Naive thymus-derived CD8-positive, alpha-beta T cell (primary cell): ENCODE measurements around the gene PUDP. TPM values are rescaled to one million over a fixed set of nuclear protein-coding genes. Genes with fewer than 3 reads are reported as not detected.
"Not testable (repeated sequence)": the region's sequence is repeated elsewhere in the genome, so short reads cannot be mapped to it uniquely, and the experiment has no call there.

Experiments used
- ATAC-seq, 2 donors: fragments of 150-1000 bp; cut with Tn5 transposase in 1 of 2; sonication (Bioruptor Pico), chemical (Tn5 transposase) in 1 of 2; 1 replicate in 1 of 2; 2 replicates in 1 of 2; pipeline ENCODE4 v1.10.0; 2021; ENCODE audit warnings: mild to moderate bottlenecking in 2 of 2, moderate library complexity in 2 of 2
- POLR2A ChIA-PET: fragments of 350-600 bp; sonication (Branson Sonifier 250); formaldehyde crosslinking; loops from one replicate; lab custom pipeline; 2021; ENCODE audit warnings: antibody characterized with exemption; lab: Charles Lee
- DNase-seq, 10 donors: peaks; one replicate each; pipeline versions ENCODE4 v3.0.0 to v3.0.0-alpha.2; 2020 to 2022
- H3K27ac Mint-ChIP-seq, 10 donors: one replicate each; pipeline ENCODE4 v1.8.0; 2020 to 2022; ENCODE audit warnings: mild to moderate bottlenecking in 10 of 10, mixed read lengths in 10 of 10, moderate library complexity in 4 of 10, inconsistent platforms in 1 of 10
- H3K27me3 Mint-ChIP-seq, 5 donors: one replicate each; pipeline ENCODE4 v1.8.0; 2021 to 2022; ENCODE audit warnings: mixed read lengths in 5 of 5
- H3K36me3 Mint-ChIP-seq, 3 donors: one replicate each; pipeline ENCODE4 v1.8.0; 2020 to 2022; ENCODE audit warnings: mixed read lengths in 3 of 3, mild to moderate bottlenecking in 2 of 3, inconsistent platforms in 1 of 3
- H3K4me1 Mint-ChIP-seq, 4 donors: one replicate each; pipeline ENCODE4 v1.8.0; 2021 to 2022; ENCODE audit warnings: mixed read lengths in 4 of 4
- H3K4me3 Mint-ChIP-seq, 10 donors: one replicate each; pipeline ENCODE4 v1.8.0; 2020 to 2022; ENCODE audit warnings: mild to moderate bottlenecking in 10 of 10, mixed read lengths in 10 of 10, moderate library complexity in 6 of 10, inconsistent platforms in 1 of 10
- H3K9me3 Mint-ChIP-seq, 9 donors: one replicate each; pipeline ENCODE4 v1.8.0; 2020 to 2022; ENCODE audit warnings: mixed read lengths in 9 of 9, mild to moderate bottlenecking in 3 of 9, inconsistent platforms in 1 of 9, moderate library complexity in 1 of 9
- polyA plus RNA-seq, 3 donors: library from polyadenylated mRNA; unstranded; fragments of 300-500 nt; fragmentation: Illumina TruSeq; gene quantifications; one replicate each; pipeline ENCODE4 v1.2.3, GENCODE V29; 2021
- total RNA-seq, 8 experiments: library from RNA in 2 of 8; stranded (reverse) in 2 of 8; gene quantifications; one replicate each; pipeline ENCODE4 v1.2.3 and lab custom pipeline; 2021 to 2026

PUDP gene
- total and polyA plus RNA-seq, 5 experiments from 2014 or later: 8.6 to 12.0 (median 10.0) TPM

DNA sequence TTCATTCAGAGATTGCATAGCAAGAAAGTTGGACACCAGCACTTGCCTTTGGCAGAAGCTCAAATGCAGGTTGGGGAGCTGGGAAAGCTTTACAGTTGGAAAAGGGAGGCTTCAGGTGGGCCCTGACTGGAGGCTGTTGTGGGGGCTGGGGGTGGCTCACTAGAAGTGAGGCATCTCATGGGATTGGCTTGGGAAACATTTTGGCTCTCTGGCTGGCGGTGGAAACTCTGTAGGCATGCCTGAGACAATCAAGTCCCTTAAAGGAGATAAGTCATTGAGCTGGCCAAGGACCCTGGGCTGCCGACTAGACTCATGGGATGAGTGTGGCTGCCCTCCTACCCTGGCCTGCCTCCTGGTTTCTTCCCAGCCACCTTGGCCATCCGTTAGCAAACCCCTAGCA is 31.9 kb downstream of the PUDP start:
- Mint-ChIP-seq H3K9me3 (peaks cover 0 to 5% (median 0%) of the 10 kb centered on the region in 9 donors), H3K36me3 (peaks cover 4 to 18% (median 14%) of the 10 kb centered on the region in 3 donors), H3K27me3 (no peaks in the 10 kb centered on the region), H3K27ac (no peak overlapping the region), H3K4me3 (no peak overlapping the region), H3K4me1 (peaks cover 10 to 30% (median 23%) of the 10 kb centered on the region in 4 donors)
- DNase-seq (no peak), ATAC-seq (no peak)
- POLR2A ChIA-PET: no interaction called here

DNA sequence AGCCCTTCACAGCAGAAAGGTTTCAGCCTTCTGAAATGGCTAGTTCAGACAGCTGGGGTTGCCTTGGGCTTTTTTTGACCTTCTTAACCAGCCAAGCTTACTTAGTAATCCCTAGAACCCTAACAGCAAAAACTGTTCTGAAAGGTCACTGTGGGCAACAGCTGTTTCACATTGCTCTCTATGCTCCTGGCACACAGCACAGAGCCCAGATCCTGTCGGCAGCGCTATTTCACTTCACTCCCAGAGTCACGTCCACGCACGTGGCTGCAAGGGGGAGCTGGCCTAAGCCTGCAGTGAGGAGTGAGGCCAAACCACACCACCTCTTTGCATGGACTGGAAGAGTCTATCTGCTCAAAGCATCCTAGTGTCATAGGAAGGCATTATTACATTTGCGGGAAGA is 32.4 kb downstream of the PUDP start:
- no peak overlapping the region for H3K27ac Mint-ChIP-seq
- H3K4me3 Mint-ChIP-seq: no peak overlapping the region
- ATAC-seq (no peak), DNase-seq (no peak)
- H3K4me1 Mint-ChIP-seq: peaks cover 13 to 35% (median 28%) of the 10 kb centered on the region in 4 donors
- H3K27me3 Mint-ChIP-seq: no peaks in the 10 kb centered on the region
- H3K36me3 Mint-ChIP-seq: peaks cover 4 to 18% (median 14%) of the 10 kb centered on the region in 3 donors
- POLR2A ChIA-PET: no interaction called here
- H3K9me3 Mint-ChIP-seq: peaks cover 0 to 5% (median 0%) of the 10 kb centered on the region in 9 donors

DNA sequence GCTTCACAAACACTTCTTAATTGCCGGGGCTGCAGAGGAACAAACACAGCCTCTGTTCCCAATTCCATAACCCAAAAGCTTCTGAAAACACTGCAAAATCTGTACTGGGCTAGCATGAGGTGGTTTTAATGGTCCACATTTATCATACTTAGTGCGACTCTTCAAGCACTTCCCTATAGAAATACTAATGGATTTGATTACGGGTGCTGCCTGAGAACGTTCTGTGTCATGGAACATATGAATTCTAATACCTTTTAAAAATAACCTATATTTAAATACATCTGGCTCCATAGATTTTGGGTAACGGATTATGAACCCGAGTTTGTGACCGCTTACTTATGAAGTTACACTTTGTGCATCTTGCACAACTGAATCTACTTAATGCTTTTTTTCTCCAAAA is 35.9 kb downstream of the PUDP start:
- no peak for ATAC-seq
- no peak overlapping the region for H3K27ac Mint-ChIP-seq

DNA sequence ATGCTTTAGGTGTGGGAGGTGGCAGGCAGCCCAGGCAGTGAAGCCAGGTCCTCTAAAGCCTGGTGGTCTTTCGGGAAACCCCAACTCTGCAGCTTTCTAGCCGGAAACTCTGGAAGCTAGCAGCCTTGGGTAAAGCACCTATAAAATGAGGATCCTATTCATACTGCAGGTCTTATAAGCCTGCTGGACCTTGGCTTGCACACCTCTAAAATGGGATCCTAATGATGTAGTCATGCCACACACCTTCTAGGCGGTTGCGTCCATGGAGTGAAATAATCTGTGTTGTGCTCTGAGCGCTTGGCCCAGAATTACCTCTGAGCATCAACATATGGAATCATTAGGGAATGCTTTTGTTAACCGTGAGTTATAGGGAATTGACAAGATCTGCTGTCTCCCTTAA is 36.4 kb downstream of the PUDP start:
- Mint-ChIP-seq H3K27ac (peak overlapping the region in 1 of 10 donors; percentile 52), H3K27me3 (no peaks in the 10 kb centered on the region), H3K4me1 (peaks cover 17 to 39% (median 33%) of the 10 kb centered on the region in 4 donors), H3K4me3 (no peak overlapping the region), H3K36me3 (peaks cover 0 to 10% (median 1%) of the 10 kb centered on the region in 3 donors), H3K9me3 (no peaks in the 10 kb centered on the region)
- no peak for DNase-seq
- POLR2A ChIA-PET: no interaction called here
- ATAC-seq: no peak

More for the DNA sequence above, 35.9 kb downstream of the PUDP start:
- POLR2A ChIA-PET: no interaction called here
- H3K9me3 Mint-ChIP-seq: peaks cover 0 to 2% (median 0%) of the 10 kb centered on the region in 9 donors
- H3K4me3 Mint-ChIP-seq: no peak overlapping the region
- no peaks in the 10 kb centered on the region for H3K27me3 Mint-ChIP-seq
- peaks cover 19 to 41% (median 36%) of the 10 kb centered on the region in 4 donors for H3K4me1 Mint-ChIP-seq
- no peak for DNase-seq
- peaks cover 3 to 13% (median 4%) of the 10 kb centered on the region in 3 donors for H3K36me3 Mint-ChIP-seq

DNA sequence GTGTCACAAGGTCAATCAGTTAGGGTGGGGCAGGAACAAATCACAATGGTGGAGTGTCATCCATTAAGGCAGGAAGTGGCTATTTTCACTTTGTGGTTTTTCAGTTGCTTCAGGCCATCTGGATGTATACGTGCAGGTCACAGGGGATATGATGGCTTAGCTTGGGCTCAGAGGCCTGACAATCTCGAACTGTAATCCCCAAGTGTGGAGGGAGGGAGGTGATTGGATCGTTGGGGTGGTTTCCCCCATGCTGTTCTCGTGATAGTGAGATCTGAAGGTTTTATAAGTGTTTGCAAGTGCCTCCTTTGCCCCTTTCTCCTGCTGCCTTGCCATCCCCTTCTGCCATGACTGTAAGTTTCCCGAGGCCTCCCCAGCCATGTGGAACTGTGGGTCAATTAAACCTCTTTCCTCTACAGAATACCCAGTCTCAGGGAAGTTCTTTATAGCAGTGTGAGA is 37.1 kb downstream of the PUDP start:
- peaks cover 0 to 9% (median 1%) of the 10 kb centered on the region in 3 donors for H3K36me3 Mint-ChIP-seq
- no peaks in the 10 kb centered on the region for H3K9me3 Mint-ChIP-seq
- peak overlapping the region in 3 of 10 donors; percentile 4 to 38 (median 22) for H3K4me3 Mint-ChIP-seq
- H3K4me1 Mint-ChIP-seq: peaks cover 17 to 38% (median 32%) of the 10 kb centered on the region in 4 donors
- ATAC-seq (no peak), DNase-seq (no peak)
- POLR2A ChIA-PET: no interaction called here
- H3K27ac Mint-ChIP-seq: peak overlapping the region in 7 of 10 donors; percentile 11 to 96 (median 73)
- no peaks in the 10 kb centered on the region for H3K27me3 Mint-ChIP-seq

DNA sequence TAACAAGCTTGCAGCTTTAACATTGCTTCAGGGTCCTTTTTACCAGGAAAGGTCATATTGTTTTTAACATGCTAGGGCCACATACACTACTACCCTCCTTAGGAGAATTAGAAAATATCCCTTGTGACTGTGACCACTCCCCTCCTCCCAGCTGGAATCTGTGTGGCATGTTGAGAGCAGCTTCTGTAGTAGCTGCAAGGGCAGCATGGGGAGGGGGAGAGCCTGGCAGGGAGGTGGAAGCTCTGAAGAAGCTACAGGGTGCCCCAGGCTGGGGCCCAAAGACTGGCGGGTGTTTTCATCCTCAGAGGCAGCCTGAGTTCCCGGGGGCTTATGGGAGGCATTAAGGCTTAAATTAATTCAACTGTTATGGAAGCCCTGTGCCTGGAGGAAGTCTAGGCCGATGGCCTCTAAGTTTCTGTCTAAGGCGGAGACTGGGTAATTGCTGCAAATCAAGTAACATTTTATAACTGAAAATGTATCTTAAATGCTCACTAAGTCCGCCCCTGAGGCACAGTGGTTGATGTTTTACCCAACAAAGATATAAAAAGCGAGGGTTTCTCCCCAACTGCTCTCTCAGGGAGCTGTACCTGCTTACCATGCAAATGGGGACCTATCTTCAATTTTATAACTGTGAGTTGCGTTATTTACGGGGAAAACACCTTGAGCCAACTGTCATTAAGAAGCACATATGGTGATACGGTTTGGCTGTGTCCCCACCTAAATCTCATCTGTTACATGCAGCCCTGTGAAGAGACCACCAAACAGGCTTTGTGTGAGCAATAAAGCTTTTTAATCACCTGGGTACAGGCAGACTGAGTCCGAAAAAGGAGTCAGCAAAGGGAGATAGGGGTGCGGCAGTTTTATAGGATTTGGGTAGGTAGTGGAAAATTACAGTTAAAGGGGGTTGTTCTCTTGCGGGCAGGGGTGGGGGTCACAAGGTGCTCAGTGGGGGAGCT is 37.8 kb downstream of the PUDP start:
- Mint-ChIP-seq H3K9me3 (no peaks in the 10 kb centered on the region), H3K27ac (peak overlapping the region in 7 of 10 donors; percentile 28 to 96 (median 66)), H3K27me3 (no peaks in the 10 kb centered on the region), H3K4me1 (peaks cover 15 to 35% (median 32%) of the 10 kb centered on the region in 4 donors), H3K36me3 (peaks cover 1 to 13% (median 4%) of the 10 kb centered on the region in 3 donors), H3K4me3 (peak overlapping the region in 7 of 10 donors; percentile 22 to 71 (median 39))
- POLR2A ChIA-PET: no interaction called here
- ATAC-seq (no peak), DNase-seq (no peak)

DNA sequence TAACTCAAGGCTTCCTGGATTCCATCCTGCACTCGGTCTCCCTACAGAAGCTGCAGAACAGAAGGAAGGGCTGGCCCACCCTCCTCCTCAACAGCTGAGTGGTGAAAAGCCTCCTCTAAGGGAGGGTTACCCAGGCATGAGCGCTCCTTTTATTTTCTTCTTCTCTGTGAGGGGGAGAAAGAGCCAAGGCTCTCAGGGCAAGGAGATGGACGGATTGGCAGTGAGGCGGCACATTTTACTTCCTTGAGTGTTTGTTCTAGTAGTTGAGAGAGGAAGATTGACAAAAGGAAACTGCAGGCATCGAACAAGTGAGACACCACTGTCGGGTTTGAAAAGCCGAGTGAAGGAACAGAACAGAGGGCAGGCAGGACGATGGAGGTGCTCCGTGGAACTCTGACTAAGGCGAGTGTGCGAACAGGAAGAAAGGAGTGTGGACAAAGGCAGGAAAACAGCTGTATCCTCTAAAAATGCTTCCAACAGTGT is 38.9 kb downstream of the PUDP start:
- H3K4me1 Mint-ChIP-seq: peaks cover 15 to 35% (median 30%) of the 10 kb centered on the region in 4 donors

DNA sequence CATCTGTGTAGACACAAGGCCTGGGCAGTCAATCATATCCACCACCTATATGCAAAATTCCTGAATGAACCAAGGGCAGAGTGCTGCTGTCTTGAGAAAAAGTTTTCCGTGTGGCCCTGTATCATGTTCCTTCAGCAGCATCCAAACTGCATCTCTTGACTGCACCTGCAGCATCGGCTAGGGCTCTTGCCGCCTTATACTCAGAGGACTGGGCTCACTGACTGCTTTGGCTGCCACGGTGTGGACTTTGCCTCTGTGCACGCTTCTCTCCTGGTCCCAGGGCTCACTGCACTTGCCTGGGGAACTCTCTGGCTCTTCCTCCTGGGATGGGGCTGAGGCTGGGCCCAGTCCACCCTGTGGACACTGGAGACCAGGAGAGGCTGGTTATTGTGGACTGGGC is 39.9 kb downstream of the PUDP start:
- H3K4me1 Mint-ChIP-seq: peaks cover 15 to 36% (median 30%) of the 10 kb centered on the region in 4 donors
- no peaks in the 10 kb centered on the region for H3K27me3 Mint-ChIP-seq
- peak overlapping the region in 3 of 10 donors; percentile 44 to 75 (median 53) for H3K27ac Mint-ChIP-seq
- POLR2A ChIA-PET: no interaction called here
- DNase-seq (no peak), ATAC-seq (no peak)
- no peak overlapping the region for H3K4me3 Mint-ChIP-seq
- no peaks in the 10 kb centered on the region for H3K9me3 Mint-ChIP-seq
- H3K36me3 Mint-ChIP-seq: peaks cover 13 to 28% (median 17%) of the 10 kb centered on the region in 3 donors

More for the DNA sequence above, 38.9 kb downstream of the PUDP start:
- POLR2A ChIA-PET: no interaction called here
- Mint-ChIP-seq H3K9me3 (no peaks in the 10 kb centered on the region), H3K4me3 (peak overlapping the region; percentile 26 to 78 (median 67)), H3K36me3 (peaks cover 6 to 19% (median 10%) of the 10 kb centered on the region in 3 donors), H3K27me3 (no peaks in the 10 kb centered on the region), H3K27ac (peak overlapping the region; percentile 20 to 96 (median 74))
- ATAC-seq: no peak
- DNase-seq: no peak

DNA sequence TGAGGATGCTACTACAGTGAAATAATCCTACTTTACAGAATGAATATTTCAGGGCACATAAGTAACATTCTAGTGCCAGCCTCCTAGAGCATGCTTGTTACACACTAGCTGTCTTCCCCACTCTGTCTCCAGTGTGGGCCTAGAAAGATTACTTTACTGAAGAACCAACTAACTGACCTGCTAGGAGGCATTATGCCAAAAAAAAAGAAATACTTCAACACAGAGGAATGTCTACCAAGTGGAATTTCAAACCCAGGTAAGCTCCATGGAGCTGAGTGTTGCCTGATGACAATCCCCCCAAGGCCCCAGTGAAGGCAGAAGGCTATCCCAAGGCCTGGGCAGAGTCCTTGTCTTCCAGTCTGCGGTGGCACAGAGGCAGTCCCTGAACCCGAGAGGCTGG is 41.3 kb downstream of the PUDP start:
- H3K36me3 Mint-ChIP-seq: peaks cover 17 to 42% (median 24%) of the 10 kb centered on the region in 3 donors
- H3K4me3 Mint-ChIP-seq: no peak overlapping the region
- H3K27me3 Mint-ChIP-seq: no peaks in the 10 kb centered on the region
- POLR2A ChIA-PET: no interaction called here
- ATAC-seq: no peak
- H3K4me1 Mint-ChIP-seq: peaks cover 15 to 36% (median 29%) of the 10 kb centered on the region in 4 donors
- H3K27ac Mint-ChIP-seq: no peak overlapping the region
- H3K9me3 Mint-ChIP-seq: no peaks in the 10 kb centered on the region
- DNase-seq: no peak

DNA sequence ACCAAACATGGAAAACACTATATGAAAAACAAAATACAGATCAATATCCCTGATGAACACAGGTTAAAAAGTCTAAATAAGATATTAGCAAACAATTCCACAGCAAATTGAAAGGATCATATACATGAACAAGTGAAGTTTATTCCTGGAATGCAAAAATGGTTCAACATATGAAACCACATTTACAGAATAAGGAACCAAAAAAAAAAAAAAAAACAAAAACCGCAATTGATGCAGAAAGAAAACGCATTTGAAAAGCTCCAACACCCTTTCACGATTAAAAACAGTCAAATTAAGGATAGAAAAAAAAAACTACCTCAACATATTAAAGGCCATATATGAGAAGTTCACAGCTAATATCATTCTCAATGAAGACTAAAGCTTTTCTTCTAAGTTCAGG is 45.8 kb downstream of the PUDP start:
- H3K36me3 Mint-ChIP-seq: peaks cover 17 to 54% (median 24%) of the 10 kb centered on the region in 3 donors
- H3K27ac Mint-ChIP-seq: no peak overlapping the region
- peaks cover 0 to 6% (median 3%) of the 10 kb centered on the region in 4 donors for H3K4me1 Mint-ChIP-seq
- DNase-seq (no peak), ATAC-seq (no peak)
- H3K4me3 Mint-ChIP-seq: no peak overlapping the region
- no peaks in the 10 kb centered on the region for H3K9me3 Mint-ChIP-seq
- POLR2A ChIA-PET: no interaction called here
- no peaks in the 10 kb centered on the region for H3K27me3 Mint-ChIP-seq

DNA sequence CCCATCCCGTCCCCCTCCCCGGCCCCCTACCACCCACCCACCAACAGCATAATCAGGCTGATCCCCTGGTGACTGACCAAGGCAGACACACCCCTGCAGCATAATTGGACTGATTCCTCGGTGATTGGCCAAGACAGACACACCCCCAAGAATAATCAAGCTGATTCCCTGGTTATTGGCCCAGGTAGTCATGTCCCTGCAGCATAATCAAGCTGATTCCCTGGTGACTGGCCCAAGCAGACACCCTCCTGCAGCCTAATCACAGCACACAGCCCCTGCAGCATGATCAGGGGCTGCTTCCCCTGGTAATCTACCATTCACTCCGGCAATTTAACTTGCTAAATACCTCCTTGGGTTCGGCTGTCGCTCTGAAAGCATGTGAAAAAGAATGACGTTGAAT is 47.9 kb downstream of the PUDP start:
- DNase-seq: no peak
- H3K4me3 Mint-ChIP-seq: no peak overlapping the region
- H3K9me3 Mint-ChIP-seq: no peaks in the 10 kb centered on the region
- ATAC-seq: no peak
- peak overlapping the region in 3 of 10 donors; percentile 21 to 44 (median 31) for H3K27ac Mint-ChIP-seq
- POLR2A ChIA-PET: no interaction called here
- peaks cover 0 to 9% (median 4%) of the 10 kb centered on the region in 4 donors for H3K4me1 Mint-ChIP-seq
- no peaks in the 10 kb centered on the region for H3K27me3 Mint-ChIP-seq
- peaks cover 17 to 55% (median 19%) of the 10 kb centered on the region in 3 donors for H3K36me3 Mint-ChIP-seq

DNA sequence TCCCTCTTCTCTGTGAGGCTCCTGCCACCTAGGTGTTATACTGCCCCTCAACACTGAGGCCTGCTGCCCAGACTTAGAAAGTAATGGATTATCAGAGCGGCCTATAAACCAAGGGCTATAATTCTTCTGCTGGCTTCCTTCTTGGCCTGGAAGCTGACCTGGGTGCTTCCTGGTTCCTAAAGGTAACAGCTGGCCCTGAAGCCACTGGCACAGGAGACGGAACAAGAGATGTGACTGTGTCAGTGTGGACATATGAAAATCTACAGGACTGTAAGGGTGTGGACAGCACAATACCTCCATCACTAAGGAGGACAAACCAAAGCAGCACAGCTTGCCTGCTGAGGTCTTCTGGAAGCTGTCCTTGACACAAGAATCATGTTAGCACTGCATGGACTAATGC is 52.3 kb downstream of the PUDP start:
- POLR2A ChIA-PET, H3K4me3 Mint-ChIP-seq, H3K27ac Mint-ChIP-seq, H3K9me3 Mint-ChIP-seq, ATAC-seq, DNase-seq, H3K4me1 Mint-ChIP-seq, H3K27me3 Mint-ChIP-seq: not testable (repeated sequence)
- H3K36me3 Mint-ChIP-seq: peaks cover 0 to 14% (median 0%) of the 10 kb centered on the region in 3 donors
